IMR-90 (cell line): ENCODE measurements around the gene MPRIP. TPM values are rescaled to one million over a fixed set of nuclear protein-coding genes. Genes with fewer than 3 reads are reported as not detected.

Source experiments
- ATAC-seq: fragments of 200-7000 bp; cut with Tn5 transposase; 2 replicates; pipeline ENCODE4 v1.9.1; 2020; ENCODE audit warnings: low read depth, mild to moderate bottlenecking, moderate library complexity
- BruUV-seq: library from RNA; stranded (reverse); fragments of 400-500 nt; replicated peaks from 2 replicates; lab custom pipeline; 2021; lab: Mats Ljungman, UMichigan
- CTCF ChIA-PET: fragments of 300-600 bp; formaldehyde crosslinking; extraction: SDS; loops from one replicate; lab custom pipeline; 2021; ENCODE audit warnings: antibody characterized with exemption; lab: Yijun Ruan, JAX
- POLR2A ChIA-PET: fragments of 300-600 bp; sonication (Branson Sonifier 250); formaldehyde crosslinking; loops from one replicate; lab custom pipeline; 2022; ENCODE audit warnings: antibody characterized with exemption; ENCODE audit not compliant: unreplicated experiment; lab: Charles Lee
- DNase-seq: peaks from one replicate; pipeline ENCODE4 v3.0.0; 2013
- H2AFZ ChIP-seq: replicated peaks from 2 replicates; pipeline ENCODE3; 2013; ENCODE audit warnings: low read length, mild to moderate bottlenecking; ENCODE audit not compliant: poor library complexity
- H2AK5ac ChIP-seq: 2 replicates; pipeline ENCODE4 v1.6.1; 2013; ENCODE audit warnings: low read depth, low read length, inconsistent platforms
- H2AK9ac ChIP-seq: replicated peaks from 2 replicates; pipeline ENCODE3; 2013; ENCODE audit warnings: mild to moderate bottlenecking, low read depth, low read length, moderate library complexity; ENCODE audit not compliant: poor library complexity
- H2BK120ac ChIP-seq: 2 replicates; pipeline ENCODE4 v1.6.1; 2013; ENCODE audit warnings: low read depth, low read length, inconsistent platforms
- H2BK15ac ChIP-seq: 3 replicates; pipeline ENCODE4 v1.6.1; 2013; ENCODE audit warnings: low read depth, low read length, inconsistent platforms
- H2BK20ac ChIP-seq: 2 replicates; pipeline ENCODE4 v1.6.1; 2013; ENCODE audit warnings: low read depth, mild to moderate bottlenecking, inconsistent platforms, low read length, moderate library complexity
- H2BK5ac ChIP-seq: 2 replicates; pipeline ENCODE4 v1.6.1; 2013; ENCODE audit warnings: mild to moderate bottlenecking, low read depth, low read length, inconsistent platforms; ENCODE audit not compliant: poor library complexity, severe bottlenecking
- H3K14ac ChIP-seq: replicated peaks from 2 replicates; pipeline ENCODE4 v1.6.1; 2013; ENCODE audit warnings: low read depth, low read length, inconsistent platforms
- H3K18ac ChIP-seq: 2 replicates; pipeline ENCODE4 v1.6.1; 2013; ENCODE audit warnings: low read depth, low read length, control low read depth
- H3K23ac ChIP-seq: 2 replicates; pipeline ENCODE4 v1.6.1; 2013; ENCODE audit warnings: low read depth, low read length, inconsistent platforms
- H3K27ac ChIP-seq: 2 replicates; pipeline ENCODE4 v1.5.1; 2013; ENCODE audit warnings: mild to moderate bottlenecking, control low read depth, low read length; ENCODE audit not compliant: insufficient read depth
- H3K27me3 ChIP-seq: 2 replicates; pipeline ENCODE4 v1.6.1; 2013; ENCODE audit warnings: low read length; ENCODE audit not compliant: control insufficient read depth, insufficient read depth
- H3K36me3 ChIP-seq: 2 replicates; pipeline ENCODE4 v1.6.1; 2013; ENCODE audit warnings: low read length, mixed read lengths; ENCODE audit not compliant: control insufficient read depth, insufficient read depth
- H3K4ac ChIP-seq: 2 replicates; pipeline ENCODE4 v1.6.1; 2013; ENCODE audit warnings: low read depth, low read length, inconsistent platforms
- H3K4me1 ChIP-seq: 2 replicates; pipeline ENCODE4 v1.6.1; 2013; ENCODE audit warnings: low read length, mixed read lengths; ENCODE audit not compliant: control insufficient read depth, insufficient read depth
- H3K4me2 ChIP-seq: 2 replicates; pipeline ENCODE4 v1.6.1; 2013; ENCODE audit warnings: low read depth, mild to moderate bottlenecking, control low read depth, low read length, moderate library complexity
- H3K4me3 ChIP-seq: 2 replicates; pipeline ENCODE4 v1.5.1; 2013; ENCODE audit warnings: low read depth, mild to moderate bottlenecking, control low read depth, low read length, moderate library complexity; ENCODE audit not compliant: insufficient read depth
- H3K56ac ChIP-seq: 2 replicates; pipeline ENCODE4 v1.6.1; 2013; ENCODE audit warnings: low read length, inconsistent platforms; ENCODE audit not compliant: insufficient read depth; ENCODE audit errors: extremely low read depth
- H3K79me1 ChIP-seq, 2 experiments: 2 replicates each; pipeline ENCODE4 v1.6.1; 2013; ENCODE audit warnings: low read length in 2 of 2, inconsistent platforms in 1 of 2, low read depth in 1 of 2
- H3K9ac ChIP-seq: 2 replicates; pipeline ENCODE4 v1.6.1; 2013; ENCODE audit warnings: low read depth, low read length, control low read depth
- H3K9me1 ChIP-seq: 2 replicates; pipeline ENCODE4 v1.6.1; 2013; ENCODE audit warnings: low read length, inconsistent platforms; ENCODE audit not compliant: insufficient read depth
- H3K9me3 ChIP-seq: 2 replicates; pipeline ENCODE4 v1.6.1; 2013; ENCODE audit warnings: low read length; ENCODE audit not compliant: control insufficient read depth, insufficient read depth
- H4K20me1 ChIP-seq: 2 replicates; pipeline ENCODE4 v1.6.1; 2013; ENCODE audit warnings: low read length, inconsistent platforms; ENCODE audit not compliant: insufficient read depth
- H4K5ac ChIP-seq: 2 replicates; pipeline ENCODE4 v1.6.1; 2013; ENCODE audit warnings: mild to moderate bottlenecking, low read depth, low read length, control low read depth
- H4K8ac ChIP-seq, 2 experiments: 2 replicates each; pipeline ENCODE4 v1.6.1; 2013; ENCODE audit warnings: low read depth in 2 of 2, low read length in 2 of 2, control low read depth in 1 of 2, inconsistent platforms in 1 of 2
- H4K91ac ChIP-seq: 2 replicates; pipeline ENCODE4 v1.6.1; 2013; ENCODE audit warnings: low read depth, low read length, inconsistent platforms; ENCODE audit not compliant: insufficient read depth
- CEBPB ChIP-seq: IDR thresholded peaks from 2 replicates; pipeline ENCODE4 v1.6.1; 2012; ENCODE audit warnings: low read depth, low read length, improper control_type of control experiment
- MAZ ChIP-seq: IDR thresholded peaks from 2 replicates; pipeline ENCODE4 v1.6.1; 2012; ENCODE audit warnings: low read depth, mild to moderate bottlenecking, low read length, improper control_type of control experiment, moderate library complexity, borderline replicate concordance
- MXI1 ChIP-seq: IDR thresholded peaks from 2 replicates; pipeline ENCODE4 v1.6.1; 2012; ENCODE audit warnings: low read depth, mild to moderate bottlenecking, low read length, moderate library complexity, borderline replicate concordance
- NFE2L2 ChIP-seq: fragments of 150-350 bp; IDR thresholded peaks from 2 replicates; pipeline ENCODE4 v1.6.1; 2016; ENCODE audit warnings: low read depth, mild to moderate bottlenecking, low read length
- RFX5 ChIP-seq: IDR thresholded peaks from 2 replicates; pipeline ENCODE4 v1.8.0; 2012; ENCODE audit warnings: low read depth, mild to moderate bottlenecking, low read length, moderate library complexity
- SMC3 ChIP-seq: fragments of 150-350 bp; IDR thresholded peaks from 2 replicates; pipeline ENCODE4 v1.6.1; 2016; ENCODE audit warnings: low read depth, mild to moderate bottlenecking, antibody characterized with exemption, low read length, moderate library complexity
- WGBS, 2 experiments: methylation state at CpG; one replicate each; pipeline versions ENCODE4 v1.1.5 to v1.1.7; 2013; ENCODE audit warnings: missing lambda C conversion rate in 2 of 2; ENCODE audit not compliant: insufficient read length in 1 of 2; ENCODE audit errors: extremely low coverage in 2 of 2; 5-methylcytosine and 5-hydroxymethylcytosine counted together
- dilution Hi-C: fragments of 300-500 bp; cut with HindIII; formaldehyde crosslinking; loops from one replicate; pipeline ENCODE4 v1.14.3; 2018; ENCODE audit warnings: low sequenced_read_pairs; ENCODE audit not compliant: unreplicated experiment
- in situ Hi-C: fragments of 300-500 bp; cut with MboI; formaldehyde crosslinking; loops from 3 replicates; pipeline ENCODE4 v1.14.3; 2019; ENCODE audit warnings: low sequenced_read_pairs, inconsistent platforms, mixed read lengths
- intact Hi-C: fragments of 100-400 bp; cut with micrococcal nuclease; formaldehyde crosslinking; loops from 2 replicates; pipeline ENCODE4 v1.10.0; 2022
- polyA plus RNA-seq, 3 experiments: library from polyadenylated mRNA; depleted of rRNA; stranded (reverse); fragments of >200 nt; gene quantifications; 2 replicates each; pipeline ENCODE4 v1.2.3, GENCODE V29; 2012; ENCODE audit warnings: low replicate concordance in 1 of 3
- total RNA-seq: library from RNA; depleted of rRNA; stranded (reverse); fragments of >200 nt; gene quantifications from 2 replicates; pipeline ENCODE4 v1.2.3, GENCODE V29; 2012
- TF ChIP-seq, protein P1 (sequence below): fragments of 150-350 bp; IDR thresholded peaks from 2 replicates; pipeline ENCODE4 v1.6.1; 2017; ENCODE audit warnings: mild to moderate bottlenecking, antibody characterized with exemption, low read length, low read depth
- TF ChIP-seq, protein P2 (sequence below): conservative IDR thresholded peaks from 2 replicates; pipeline ENCODE4 v1.5.1; 2012; ENCODE audit warnings: mild to moderate bottlenecking, low read depth, low read length, improper control_type of control experiment

The MPRIP gene
- total and polyA plus RNA-seq, 2 of the 4 experiments (the other 2 are of a cell fraction), result 111 to 149 TPM

DNA sequence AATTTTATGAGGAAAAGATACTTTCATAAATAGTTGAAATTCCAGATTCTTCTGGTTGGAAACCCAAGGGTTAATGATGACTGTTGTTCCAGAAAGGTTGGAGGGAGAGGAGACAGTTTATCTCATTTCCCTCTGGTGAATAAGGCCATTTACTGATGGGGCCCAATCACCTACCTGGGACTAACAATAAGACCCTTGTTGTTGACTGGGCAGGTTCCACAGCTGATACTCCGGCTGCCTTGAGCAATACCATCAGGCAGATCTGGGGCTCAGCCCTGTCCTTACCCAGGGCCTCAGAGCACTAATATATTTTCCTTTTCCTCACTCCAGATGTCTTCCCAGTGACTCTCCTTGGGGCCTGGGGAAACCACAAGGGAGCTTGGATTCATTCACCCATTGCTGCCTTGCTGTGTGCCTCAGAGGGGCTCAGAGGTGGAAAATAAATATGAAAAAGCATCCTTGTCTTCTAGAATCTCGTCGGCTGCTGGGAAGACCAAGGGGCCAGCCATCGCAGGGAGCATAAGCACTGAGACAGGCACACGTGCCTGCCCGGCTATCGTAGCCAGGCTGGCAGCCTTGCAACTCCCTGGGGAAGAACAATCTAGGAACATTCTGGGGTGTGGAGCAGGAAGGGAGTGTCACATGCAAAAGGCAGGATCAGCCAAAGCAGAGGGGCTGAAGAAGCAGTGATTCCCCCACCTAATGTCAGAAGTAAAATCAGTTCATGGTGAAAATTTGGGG lies 54.4 kb downstream of the MPRIP start:
- Histone ChIP-seq H3K36me3 (peaks cover 9% of the 10 kb centered on the region; the same call in 1 of the 2 replicates), H3K9me3 (no peaks in the 10 kb centered on the region), H3K4me3 (no peak overlapping the region), H3K14ac (0 out of 2 replicates have a peak overlapping the region, but pooled peaks have one; percentile 22), H2AFZ (no peak overlapping the region), H3K23ac (no peak overlapping the region), H3K18ac (peak overlapping the region; percentile 28; the same call in 1 of the 2 replicates), H3K4me1 (peaks cover 32% of the 10 kb centered on the region), H4K20me1 (peaks cover 90% of the 10 kb centered on the region), H2AK9ac (no peak overlapping the region), H4K91ac (no peak overlapping the region), H3K27me3 (no peaks in the 10 kb centered on the region), H2BK120ac (no peak overlapping the region), H3K56ac (no peak overlapping the region), H3K4ac (no peak overlapping the region), H3K9me1 (peaks cover 55% of the 10 kb centered on the region), H4K5ac (no peak overlapping the region; the same call in 1 of the 2 replicates), H3K9ac (no peak overlapping the region), H3K4me2 (no peak overlapping the region), H4K8ac (no peak overlapping the region), H2BK15ac (no peak overlapping the region), H2AK5ac (peak overlapping the region; percentile 35; the same call in 1 of the 2 replicates), H3K79me1 (peaks cover 63 to 95% of the 10 kb centered on the region in 2 experiments), H2BK5ac (peak overlapping the region; percentile 29), H3K27ac (peak overlapping the region; percentile 34; the same call in 1 of the 2 replicates), H2BK20ac (no peak overlapping the region)
- 88% methylated on average over 2 of the region's 7 CpGs; no CpG with 5 or more reads in 1 of the 2 experiments for WGBS, 2 experiments
- intact Hi-C loops (loop anchor here (2.0 kb wide), 1 partner anchor 52 kb away; no protein-coding TSS in a partner anchor), in situ Hi-C loops (no loop called here), dilution Hi-C loops (no loop called here)
- CTCF ChIA-PET, result no interaction called here
- no TSS peak for BruUV-seq
- DNase-seq (peak; percentile 59), ATAC-seq (peak; percentile 45)
- POLR2A ChIA-PET, result no interaction called here
- TF ChIP-seq RFX5 (no peak), MXI1 (no peak), CEBPB (0 out of 2 replicates have a peak, but pooled peaks have one; percentile 26), MAZ (no peak), SMC3 (no peak), NFE2L2 (no peak)
- TF ChIP-seq, protein P1, sequence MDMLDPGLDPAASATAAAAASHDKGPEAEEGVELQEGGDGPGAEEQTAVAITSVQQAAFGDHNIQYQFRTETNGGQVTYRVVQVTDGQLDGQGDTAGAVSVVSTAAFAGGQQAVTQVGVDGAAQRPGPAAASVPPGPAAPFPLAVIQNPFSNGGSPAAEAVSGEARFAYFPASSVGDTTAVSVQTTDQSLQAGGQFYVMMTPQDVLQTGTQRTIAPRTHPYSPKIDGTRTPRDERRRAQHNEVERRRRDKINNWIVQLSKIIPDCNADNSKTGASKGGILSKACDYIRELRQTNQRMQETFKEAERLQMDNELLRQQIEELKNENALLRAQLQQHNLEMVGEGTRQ, result no peak
- TF ChIP-seq, protein P2, sequence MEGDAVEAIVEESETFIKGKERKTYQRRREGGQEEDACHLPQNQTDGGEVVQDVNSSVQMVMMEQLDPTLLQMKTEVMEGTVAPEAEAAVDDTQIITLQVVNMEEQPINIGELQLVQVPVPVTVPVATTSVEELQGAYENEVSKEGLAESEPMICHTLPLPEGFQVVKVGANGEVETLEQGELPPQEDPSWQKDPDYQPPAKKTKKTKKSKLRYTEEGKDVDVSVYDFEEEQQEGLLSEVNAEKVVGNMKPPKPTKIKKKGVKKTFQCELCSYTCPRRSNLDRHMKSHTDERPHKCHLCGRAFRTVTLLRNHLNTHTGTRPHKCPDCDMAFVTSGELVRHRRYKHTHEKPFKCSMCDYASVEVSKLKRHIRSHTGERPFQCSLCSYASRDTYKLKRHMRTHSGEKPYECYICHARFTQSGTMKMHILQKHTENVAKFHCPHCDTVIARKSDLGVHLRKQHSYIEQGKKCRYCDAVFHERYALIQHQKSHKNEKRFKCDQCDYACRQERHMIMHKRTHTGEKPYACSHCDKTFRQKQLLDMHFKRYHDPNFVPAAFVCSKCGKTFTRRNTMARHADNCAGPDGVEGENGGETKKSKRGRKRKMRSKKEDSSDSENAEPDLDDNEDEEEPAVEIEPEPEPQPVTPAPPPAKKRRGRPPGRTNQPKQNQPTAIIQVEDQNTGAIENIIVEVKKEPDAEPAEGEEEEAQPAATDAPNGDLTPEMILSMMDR, result no peak
